Activated effector memory CD4-positive, alpha-beta T cell treated with Interleukin-2 at 50 U/mL for 16 hours (primary cell): ENCODE results near the gene SLIT1.
"Not testable (repeated sequence)": the region's sequence is repeated elsewhere in the genome, so short reads cannot be mapped to it uniquely, and the experiment has no call there.

Source experiments
- DNase-seq: peaks from one replicate; pipeline ENCODE4 v3.0.0-alpha.2; 2020

SLIT1 gene

DNA sequence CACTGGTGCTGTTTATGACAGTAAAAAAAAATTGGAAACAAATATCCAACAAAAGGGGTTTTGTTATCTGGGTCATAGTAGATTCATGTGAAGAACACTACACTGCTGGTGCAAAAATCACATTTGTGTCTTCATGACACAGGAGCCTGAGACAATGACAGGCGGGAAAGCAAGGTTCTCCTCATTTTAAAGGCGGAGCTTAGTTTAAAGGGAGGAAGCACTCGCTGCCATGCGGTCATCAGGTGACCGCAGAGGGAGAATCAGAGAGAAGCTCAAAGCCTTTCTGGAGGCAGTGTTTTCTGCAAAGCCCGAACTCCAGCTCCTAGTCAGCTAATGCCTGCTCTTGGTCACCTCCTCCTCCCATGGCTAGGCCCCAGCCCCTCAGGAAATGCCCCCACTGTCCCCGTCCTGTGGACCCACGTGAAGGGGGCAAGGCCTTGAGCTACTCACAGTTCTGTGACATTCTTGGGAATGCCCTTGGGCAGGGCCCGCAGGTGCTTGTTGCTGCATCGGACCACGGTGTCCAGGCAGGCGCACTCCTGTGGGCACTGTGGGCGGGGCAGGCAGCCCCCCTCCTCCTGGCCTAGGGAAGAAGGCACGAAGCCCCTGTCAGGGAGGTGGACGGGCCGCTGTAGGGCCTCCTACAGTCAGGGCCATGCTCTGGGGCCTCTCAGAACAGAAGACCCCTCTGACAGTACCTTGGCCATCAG is 146.1 kb downstream of the SLIT1 start:
- no peak for DNase-seq

DNA sequence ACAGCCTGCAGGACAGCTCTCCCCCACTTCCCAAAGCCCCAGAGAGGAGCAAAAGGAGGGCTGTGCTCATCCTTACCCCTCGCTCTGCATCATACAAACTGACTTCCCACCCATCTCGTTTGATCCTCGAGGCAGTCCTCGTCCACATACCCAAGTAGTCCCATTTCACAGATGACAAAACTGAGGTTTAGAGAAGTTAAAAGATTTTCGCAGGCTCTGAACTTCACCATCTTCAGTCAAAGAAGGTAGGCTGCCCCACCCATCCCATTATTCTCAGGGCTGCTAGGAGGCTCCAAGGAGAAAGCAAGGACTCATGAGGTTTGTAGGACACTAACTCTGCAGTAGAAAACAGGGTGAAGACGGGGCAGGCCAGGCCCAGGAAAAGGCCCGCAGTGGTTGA is 147.1 kb downstream of the SLIT1 start:
- no peak for DNase-seq

DNA sequence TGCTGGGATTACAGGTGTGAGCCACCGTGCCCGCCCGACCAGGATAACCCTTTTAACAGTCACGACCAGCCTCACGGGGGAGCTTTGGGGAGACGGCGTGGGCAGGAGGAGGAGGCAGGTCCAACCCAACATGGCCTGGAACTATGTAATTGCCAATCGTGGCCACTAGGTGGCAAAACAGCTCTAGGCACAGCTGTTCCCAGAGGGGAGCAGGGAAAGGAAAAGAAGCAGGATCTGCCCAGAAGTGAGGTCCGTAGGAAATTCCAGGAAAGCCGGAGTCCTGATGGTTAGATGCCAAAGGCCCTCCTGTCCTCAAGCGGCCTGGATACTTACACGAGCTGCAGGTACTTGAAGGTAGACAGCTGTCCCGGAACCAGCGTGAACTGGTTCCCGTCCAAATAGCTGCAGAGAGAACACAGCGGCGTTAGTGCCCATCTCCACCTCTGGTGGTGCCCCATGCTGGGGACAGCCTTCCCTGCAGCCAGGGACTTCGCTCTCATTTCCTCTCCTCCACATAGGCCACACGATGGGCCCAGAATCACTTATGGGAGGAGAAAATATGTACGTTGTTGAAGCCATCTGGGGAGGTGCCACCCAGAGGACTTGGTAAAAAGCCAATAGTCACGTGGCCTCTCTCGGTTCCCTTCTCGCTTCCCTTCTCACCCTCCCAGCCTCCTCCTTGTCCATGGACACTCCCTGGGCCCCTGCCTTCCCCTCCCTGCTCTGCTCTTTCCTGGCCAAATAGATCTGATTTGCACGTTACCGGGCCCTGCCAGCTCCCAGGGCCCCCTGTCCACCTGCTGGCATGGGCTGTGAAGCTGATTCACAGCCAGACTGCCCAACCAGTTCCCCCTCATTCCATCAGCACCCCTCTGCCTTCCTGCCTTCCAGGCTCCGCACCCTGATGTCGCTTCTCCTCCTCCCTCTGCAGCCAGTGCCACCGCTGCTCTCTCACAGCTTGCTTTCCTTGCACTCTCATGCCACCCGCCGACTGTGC is 148.1 kb downstream of the SLIT1 start:
- peak; percentile 48 for DNase-seq

DNA sequence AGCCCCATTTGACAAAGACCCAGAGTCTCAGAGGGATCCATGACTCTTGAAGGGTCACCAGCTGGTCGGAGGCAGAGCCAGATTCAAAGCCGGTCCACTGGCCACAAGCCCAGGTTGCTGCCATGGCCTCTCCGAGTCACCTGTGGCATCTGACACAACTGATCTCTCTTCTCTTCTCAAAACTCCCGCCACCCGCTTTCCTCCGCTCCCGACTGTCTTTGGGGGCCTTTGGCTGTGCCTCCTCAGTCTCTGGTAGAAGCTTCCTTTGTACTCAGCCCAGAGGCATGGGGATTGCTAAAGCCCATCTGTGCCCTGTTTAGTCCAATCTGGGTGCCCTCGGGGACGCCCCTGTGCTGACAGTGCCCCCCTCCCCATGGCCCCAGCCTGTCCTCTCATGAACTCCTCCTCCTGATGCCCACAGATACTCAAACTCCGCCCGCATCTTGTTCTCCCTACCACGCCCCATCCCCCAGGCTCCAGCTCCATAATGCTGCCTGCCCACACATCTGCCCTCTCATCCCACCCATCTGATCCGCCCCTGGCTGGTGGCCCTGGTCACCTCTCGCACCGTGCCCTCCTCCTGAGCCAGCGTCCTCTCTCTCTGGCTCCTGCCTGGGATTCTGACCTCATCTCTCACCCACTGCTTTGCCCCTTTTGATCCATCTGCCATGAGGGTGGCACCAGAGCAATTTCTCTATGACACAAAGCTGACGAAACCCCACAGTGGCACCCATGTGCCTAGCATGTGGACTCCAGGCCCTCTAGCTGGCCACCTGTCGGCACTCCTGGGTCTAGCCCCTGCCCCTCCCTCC is 150.6 kb downstream of the SLIT1 start:
- DNase-seq: no peak

DNA sequence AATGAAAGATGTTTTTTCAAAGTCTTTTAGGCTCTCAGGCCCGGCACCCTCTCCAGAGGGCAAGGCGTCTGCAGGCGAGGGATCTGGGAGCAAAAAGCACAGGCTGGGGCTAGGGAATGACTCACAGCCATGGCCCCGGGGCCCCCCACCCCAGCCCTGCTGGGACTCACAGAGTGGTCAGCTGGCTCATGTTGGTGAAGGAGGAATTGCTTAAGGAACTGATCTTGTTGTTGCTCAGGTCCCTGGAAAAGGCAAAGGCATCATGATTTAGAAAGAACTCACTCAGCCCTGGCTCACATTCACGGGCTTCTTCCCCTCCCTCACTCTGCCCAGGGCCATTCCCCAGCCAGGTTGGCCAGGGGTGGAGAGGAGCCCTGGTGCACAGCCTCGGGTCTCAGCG is 151.5 kb downstream of the SLIT1 start:
- no peak for DNase-seq

DNA sequence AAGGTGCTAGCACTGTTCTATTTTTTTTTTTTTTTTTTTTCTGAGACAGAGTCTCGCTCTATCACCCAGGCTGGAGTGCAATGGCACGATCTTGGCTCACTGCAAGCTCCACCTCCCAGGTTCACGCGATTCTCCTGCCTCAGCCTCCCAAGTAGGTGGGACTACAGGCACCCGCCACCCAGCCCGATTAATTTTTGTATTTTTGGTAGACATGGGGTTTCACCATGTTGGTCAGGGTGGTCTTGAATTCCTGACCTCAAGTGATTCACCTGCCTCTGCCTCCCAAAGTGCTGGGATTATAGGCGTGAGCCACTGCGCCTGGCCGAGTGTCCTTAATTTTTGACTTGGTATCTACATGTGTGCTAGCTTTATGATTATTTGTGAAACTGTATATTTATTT is 151.9 kb downstream of the SLIT1 start:
- not testable (repeated sequence) for DNase-seq

DNA sequence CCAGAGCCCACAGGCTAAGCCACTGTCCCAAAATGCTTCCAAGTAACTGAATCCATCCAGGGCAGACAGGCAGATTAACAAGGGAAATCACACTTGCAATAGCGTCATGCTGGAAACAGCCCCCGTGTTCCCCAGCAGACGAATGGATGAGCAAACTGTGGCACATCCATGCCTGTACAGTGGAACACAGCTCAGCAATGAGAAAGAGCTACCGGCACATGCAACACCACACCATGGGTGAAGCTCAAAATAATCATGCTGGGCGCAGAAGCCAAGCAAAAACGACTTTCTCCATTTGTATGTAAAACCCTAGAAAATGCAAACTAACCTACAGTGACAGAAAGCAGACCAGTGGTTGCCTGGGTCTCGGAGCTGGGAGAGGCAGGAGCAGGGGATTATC is 153.1 kb downstream of the SLIT1 start:
- no peak for DNase-seq

DNA sequence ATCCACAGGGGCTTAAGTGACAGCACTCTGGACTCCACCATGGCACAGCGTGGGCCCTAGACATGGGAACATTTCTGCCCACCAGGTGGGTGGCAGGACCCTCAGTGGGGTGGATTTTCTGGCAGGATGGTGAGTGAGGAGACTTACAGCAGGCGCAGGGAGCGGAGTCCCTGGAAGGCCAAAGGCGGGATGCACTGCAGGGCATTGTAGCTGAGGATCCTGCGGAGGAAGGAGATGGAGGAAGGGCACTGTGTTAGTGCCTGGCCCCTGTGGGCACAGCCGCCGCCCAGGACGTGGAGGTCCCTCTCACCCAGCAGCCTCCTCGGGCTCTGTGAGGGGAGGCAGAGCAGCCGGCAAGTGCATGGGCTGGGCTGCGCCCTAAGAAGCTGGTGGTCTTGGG is 154.3 kb downstream of the SLIT1 start:
- DNase-seq: no peak

DNA sequence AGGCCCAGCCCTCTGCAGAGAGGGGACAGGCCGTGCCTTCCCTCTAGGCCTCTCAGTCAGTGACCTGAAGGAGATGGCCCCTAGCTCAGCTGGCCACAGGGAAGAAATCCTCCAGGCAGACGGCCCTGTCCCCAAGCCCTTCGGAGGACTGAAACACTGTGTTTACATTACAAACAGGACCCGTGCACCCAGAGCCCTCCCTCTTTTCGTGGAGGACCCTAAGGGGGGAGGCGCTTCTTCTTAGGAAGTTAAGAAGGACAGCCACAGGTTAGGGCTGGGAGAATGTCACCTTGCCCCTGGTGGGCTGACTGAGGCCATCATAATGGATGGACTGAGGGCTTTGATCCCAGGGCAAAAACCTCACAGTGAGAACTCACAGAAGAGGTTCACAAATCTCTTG is 154.9 kb downstream of the SLIT1 start:
- no peak for DNase-seq

DNA sequence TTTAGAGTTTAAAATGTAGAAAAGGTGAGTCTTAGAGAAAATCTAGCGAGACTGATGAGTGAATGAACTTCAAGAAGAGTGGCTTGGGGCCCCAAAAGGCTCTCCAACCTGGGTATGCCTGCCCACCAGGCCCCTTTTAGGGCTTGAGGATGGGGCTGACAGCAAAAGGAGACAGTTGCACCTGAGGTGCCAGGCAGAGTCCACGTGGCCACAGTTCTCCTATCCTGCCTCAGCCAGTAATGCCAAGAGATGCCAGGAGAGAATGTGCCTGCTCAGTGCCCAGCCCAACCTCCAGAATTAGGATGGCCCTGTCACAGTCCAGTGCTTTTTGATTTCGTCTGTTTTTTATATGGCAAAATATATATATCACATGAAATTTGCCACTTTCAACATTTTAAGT is 156.5 kb downstream of the SLIT1 start:
- no peak for DNase-seq

DNA sequence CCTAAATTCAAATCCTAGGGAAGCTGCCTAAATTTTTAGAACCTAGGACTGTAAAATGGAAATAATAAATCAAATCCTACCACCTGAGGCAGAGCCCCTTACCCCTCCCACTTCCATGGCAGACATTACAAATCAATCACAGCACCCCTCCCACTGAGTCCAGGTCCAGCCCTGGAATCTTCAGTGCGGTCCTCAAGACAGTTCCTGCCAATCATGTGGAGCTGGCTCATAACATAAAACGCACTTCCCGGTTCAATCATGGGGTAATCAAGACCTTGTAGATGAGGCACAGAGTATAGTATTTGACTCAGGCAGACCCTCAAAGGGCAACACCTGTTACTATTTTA is 157.0 kb downstream of the SLIT1 start:
- no peak for DNase-seq

DNA sequence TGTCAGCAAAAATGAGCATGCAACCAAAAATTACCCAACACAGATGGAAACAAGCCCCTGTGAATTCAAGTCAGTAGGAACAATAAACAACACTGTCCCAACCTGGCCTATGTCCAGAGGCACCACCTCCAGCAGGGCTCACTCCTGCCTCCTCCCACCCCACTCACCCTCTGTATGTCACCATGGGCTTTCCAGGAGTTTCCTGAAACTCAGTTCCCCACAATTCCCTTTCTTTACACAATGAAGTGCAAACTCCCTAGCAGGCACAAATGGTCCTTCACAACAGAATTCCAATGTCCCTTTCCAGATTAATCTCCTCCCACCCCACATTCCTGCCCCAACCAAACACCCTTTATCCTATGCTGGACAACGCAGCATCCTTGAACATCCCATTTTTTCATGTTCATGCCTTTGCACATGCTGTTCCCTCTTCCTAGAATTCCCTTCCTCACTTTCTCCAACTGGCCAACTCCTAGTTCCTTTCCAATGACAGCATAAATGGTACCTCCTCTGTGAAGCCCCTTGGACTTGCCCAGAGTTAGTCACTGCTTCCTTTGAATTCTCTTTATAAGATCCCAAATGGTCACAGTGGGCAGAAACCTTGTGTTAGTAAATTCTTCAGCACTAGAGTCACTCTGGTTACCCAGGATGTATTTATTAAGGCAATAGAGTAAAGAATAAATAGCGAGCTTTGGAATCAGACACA is 157.5 kb downstream of the SLIT1 start:
- no peak for DNase-seq

DNA sequence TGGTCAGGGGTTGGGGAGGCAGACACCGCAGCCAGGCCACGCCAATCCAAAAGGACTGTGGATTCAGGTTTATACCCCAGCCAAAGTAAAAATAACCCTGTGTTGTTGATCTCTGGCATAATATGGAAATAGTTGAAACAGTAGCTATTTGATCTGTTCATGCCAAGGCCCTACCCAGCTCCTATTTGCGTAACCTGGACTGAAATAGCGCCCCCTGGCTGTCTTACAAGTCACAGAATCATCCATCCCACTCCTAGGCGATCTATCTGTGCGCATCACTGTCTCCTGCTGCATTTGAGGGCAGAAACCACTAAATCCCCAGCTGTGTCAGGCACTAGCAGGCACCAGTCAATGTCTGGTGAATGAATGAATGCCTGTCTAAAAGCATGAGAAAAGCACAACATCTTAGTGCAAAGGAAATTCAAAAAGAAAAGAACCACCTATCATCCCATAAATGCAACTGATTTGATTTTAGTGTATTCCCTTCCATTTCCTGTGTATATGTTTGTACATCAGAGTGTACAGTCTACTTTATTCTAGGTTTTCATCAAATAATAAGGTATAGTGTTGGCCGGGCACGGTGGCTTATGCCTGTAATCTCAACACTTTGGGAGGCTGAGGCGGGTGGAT is 160.0 kb downstream of the SLIT1 start:
- peak; percentile 9 for DNase-seq

DNA sequence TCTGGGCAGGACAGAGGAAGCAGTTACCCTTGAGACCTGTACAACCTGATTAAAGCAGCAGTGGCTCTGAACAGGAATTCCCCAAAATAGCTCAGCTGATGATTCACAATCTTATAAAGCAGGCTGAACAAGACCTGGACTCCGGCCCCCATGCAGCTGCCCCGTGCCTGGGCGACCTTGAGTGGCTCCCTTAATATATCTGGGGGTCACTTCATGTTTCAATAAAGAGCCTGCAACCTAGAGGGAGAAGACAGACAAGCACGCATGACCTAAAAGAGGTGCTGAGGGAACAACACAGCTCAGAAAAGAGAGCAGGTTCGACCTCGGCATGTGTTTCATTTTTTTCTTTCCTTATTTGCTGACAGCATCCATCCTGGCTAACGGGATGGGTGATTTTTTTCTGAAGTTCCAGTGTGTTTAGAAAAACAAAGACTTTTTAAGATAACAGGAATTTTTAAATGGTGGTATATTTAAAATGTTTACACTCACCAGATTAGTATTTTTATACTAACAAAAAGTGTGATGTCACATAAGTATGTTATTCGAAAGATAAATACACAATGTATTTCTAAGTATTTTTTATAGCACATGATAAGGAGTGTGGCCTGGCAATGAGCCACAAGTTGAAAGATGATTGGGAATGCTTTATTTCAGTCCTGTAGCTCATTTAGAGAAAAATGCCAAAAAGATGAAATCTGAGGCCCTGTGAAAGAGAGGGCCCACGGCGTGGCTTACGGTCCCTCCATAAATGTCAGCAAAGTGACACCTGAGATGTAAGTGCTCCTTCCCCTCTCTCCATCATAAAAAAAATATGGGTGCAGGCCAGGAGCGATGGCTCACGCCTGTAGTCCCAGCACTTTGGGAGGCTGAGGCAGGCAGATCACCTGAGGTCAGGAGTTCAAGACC is 161.3 kb downstream of the SLIT1 start:
- DNase-seq: no peak

DNA sequence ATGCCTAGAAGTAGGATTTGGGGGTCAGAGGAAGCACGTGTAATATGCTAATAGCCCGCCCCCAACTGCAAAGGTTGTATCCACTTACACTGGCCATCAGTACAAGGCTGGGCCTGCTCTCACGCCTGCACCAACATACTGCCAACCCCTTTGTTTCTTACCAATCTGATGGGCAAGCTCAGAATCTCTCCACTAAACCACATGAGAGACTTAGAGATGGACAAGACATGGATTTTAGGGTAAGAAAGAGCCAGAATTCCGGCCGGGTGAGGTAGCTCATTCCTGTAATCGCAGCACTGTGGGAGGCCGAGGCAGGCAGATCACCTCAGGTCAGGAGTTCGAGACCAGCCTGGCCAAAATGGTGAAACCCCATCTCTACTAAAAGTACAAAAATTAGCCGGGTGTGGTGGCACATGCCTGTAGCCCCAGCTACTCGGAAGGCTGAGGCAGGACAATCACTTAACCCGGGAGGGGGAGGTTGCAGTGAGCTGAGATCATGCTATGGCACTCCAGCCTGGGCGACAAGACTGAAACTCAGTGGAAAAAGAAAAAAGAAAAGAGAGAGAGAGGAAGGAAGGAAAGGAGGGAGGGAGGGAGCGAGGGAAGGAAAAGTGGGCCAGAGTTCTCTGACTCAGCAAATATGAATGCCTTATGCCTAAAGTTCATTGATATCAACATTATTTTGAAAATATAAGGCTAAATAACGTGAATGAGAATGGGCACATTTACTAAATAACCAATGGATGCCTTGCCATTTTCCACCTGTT is 162.2 kb downstream of the SLIT1 start:
- DNase-seq: no peak

DNA sequence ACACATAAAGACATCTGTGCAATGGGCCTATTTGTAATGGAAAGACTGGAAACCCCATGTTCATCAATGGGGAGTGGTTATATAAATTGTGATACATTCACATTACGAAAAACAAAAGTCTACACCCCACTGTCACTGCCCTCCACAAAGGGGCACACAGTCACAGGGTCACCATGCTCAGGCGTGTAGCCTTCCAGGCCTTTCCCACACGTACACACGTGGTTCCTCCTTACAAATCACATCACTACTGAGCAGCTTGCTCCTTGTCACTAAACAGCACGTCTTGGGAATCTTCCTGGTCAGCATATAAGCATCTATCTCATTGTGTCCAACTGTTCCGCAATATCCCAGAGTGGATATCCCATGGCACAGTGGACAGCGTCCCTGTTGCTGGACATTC is 163.1 kb downstream of the SLIT1 start:
- DNase-seq: no peak

DNA sequence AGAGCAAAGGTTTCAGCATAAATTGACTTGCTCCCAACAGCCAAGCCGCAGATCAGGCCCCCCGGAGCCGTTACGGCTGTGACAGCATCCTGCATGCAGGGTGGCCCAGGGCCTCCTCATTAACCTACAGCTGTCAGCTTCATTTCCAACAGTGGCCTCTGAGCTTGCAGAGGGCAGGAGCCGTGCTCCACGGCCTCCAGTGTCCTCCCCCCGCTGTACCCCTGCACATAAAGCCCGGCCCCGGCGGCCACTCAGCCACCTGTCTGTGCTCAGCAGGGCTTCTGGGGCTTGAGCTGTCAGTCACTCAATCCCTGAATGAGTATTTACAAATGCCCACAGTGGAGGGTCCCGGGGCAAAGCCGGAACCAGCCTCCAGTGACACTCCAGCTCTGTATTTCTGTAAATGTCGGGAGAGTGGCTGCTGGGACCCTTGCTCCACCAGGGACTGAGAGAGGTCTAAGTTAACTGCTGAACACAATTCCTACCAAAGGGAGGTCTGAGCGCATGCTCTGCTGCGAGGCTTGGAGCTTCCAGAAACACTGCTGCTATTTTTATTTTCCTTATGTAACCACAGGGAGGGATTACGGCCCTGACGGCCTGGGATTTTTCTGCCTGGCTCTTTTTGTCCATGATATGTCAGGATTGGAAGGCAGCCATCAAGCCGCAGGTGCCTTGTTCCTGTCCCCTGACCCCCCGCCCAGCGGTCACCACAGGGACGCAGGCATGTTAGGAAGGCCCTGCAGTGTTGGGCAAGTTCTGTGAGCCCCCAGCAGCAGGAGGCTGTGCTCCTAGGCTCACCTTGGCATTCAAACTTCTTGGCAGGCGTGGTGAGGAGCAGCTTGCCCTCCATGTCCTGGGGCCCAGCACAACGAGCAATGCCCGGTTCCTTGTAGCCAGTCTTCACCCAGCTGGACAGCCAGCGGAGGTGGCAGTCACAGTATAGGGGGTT is 165.0 kb downstream of the SLIT1 start:
- no peak for DNase-seq

DNA sequence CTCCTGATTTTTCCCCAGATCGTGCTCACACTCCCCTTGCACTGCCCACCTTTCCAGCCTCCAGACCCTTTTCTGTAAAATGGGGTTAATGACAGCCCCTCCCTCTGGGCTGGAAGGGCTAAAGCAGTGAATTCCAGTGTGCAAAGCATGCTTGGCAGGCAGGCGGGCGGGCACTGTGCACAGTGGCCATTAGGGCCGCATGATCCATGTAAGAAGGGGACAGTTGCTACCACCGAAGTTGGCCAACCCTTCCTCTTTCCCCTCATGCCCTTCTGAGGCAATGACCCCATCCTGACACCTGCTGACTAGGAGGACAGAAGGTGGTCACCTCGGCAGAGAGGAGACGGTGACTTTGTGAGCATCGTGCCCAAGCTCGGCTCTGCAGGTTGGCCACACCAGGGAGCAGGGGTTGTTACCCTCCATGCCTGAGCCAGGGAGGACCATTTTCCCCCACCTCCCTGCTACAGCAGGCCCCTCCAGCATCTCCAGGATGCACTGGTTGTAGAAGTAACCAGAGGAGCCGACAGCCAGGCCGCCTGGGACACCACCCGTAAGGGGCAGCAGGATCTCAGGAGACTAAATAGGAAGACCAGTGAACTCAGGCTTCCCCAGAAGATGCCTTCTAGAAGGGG is 166.4 kb downstream of the SLIT1 start:
- no peak for DNase-seq
